ENCODE results near the gene GALNT18. TPM values are rescaled to one million over a fixed set of nuclear protein-coding genes. Genes with fewer than 3 reads are reported as not detected.

GALNT18 gene
- total RNA-seq, 1 experiment from 2014 or later: 1.7 TPM

GRCh38 chr11:11433960-11434359 lies 187.8 kb downstream of the GALNT18 start:
- H3K23me2 ChIP-seq (ENCODE audit: insufficient read length, low read depth, low read length, poor library complexity, severe bottlenecking): no peaks in the 10 kb centered on the region
- H3T11ph ChIP-seq (ENCODE audit: low read length): no peak overlapping the region
- no peak overlapping the region for H2BK120ac ChIP-seq (ENCODE audit: low read depth, low read length, poor library complexity, severe bottlenecking)
- Mint-ChIP-seq H3K9me3 (no peaks in the 10 kb centered on the region), H3K4me3 (no peak overlapping the region), H3K36me3 (ENCODE audit: insufficient read depth in 1 of 3, low read depth in 3 of 3) (no peaks in the 10 kb centered on the region; a peak in 1 of 7 replicates), H3K27me3 (ENCODE audit: low read depth) (peaks cover 3% of the 10 kb centered on the region), H3K4me1 (peaks cover 5 to 12% of the 10 kb centered on the region in 2 experiments; a peak in 3 of 4 replicates), H3K27ac (no peak overlapping the region)
- no peaks in the 10 kb centered on the region for H3K4me1 ChIP-seq (ENCODE audit: insufficient read depth, low read length)
- no peak overlapping the region for H4K8ac ChIP-seq (replicated peaks; ENCODE audit: insufficient read length, low read depth, low read length)
- H3K27me3 ChIP-seq (ENCODE audit: insufficient read depth, low read length): no peaks in the 10 kb centered on the region
- H3K4ac ChIP-seq (ENCODE audit: low read depth, low read length): no peak overlapping the region
- no peak overlapping the region for H3K56ac ChIP-seq (ENCODE audit: insufficient read length, low read depth, low read length)
- no peak overlapping the region for H4K5ac ChIP-seq (ENCODE audit: insufficient read length, low read depth, low read length)
- H3K9ac ChIP-seq (ENCODE audit: extremely low read depth, insufficient read length, low read length): no peak overlapping the region
- no peaks in the 10 kb centered on the region for H3K79me1 ChIP-seq (ENCODE audit: insufficient read depth, low read depth, low read length, poor library complexity, severe bottlenecking)
- no peak overlapping the region for H4K91ac ChIP-seq (ENCODE audit: insufficient read length, low read depth, low read length)
- no CpG with 5 or more reads among the region's 2 CpGs for WGBS (ENCODE audit: extremely low coverage, insufficient read length, low lambda C conversion rate)
- no peaks in the 10 kb centered on the region for H4K20me1 ChIP-seq (ENCODE audit: control insufficient read depth, insufficient read depth, insufficient read length)
- no peaks in the 10 kb centered on the region for H3K9me3 ChIP-seq (ENCODE audit: control insufficient read depth, low read depth, low read length)
- no peak overlapping the region for H3K14ac ChIP-seq (ENCODE audit: insufficient read depth, low read length)
- no peak overlapping the region for H2AK5ac ChIP-seq (ENCODE audit: insufficient read length, low read length)
- TF ChIP-seq CTCF (conservative IDR thresholded peaks at IDR 0.05): no peak
- H3K27ac ChIP-seq (ENCODE audit: insufficient read length, low read depth, low read length): no peak overlapping the region
- no peak overlapping the region for H2BK12ac ChIP-seq (ENCODE audit: insufficient read length, low read depth, low read length)
- H2BK15ac ChIP-seq (ENCODE audit: low read depth, low read length): no peak overlapping the region
- no peak overlapping the region for H3K23ac ChIP-seq (ENCODE audit: insufficient read length, low read depth, low read length)
- H2BK20ac ChIP-seq (ENCODE audit: low read depth, low read length, poor library complexity, severe bottlenecking): no peak overlapping the region
- H2BK5ac ChIP-seq (ENCODE audit: insufficient read length, low read length): no peak overlapping the region
- no peaks in the 10 kb centered on the region for H3K79me2 ChIP-seq (ENCODE audit: insufficient read depth, low read length)
- no peak overlapping the region for H2AFZ ChIP-seq (ENCODE audit: low read length)
- DNase-seq: no peak
- H3K4me2 ChIP-seq (ENCODE audit: insufficient read depth, insufficient read length, low read length): no peak overlapping the region
- no peak overlapping the region for H3K18ac ChIP-seq (ENCODE audit: insufficient read length, low read depth, low read length)
